ENCODE data around the gene FGF9. TPM values are rescaled to one million over a fixed set of nuclear protein-coding genes. Genes with fewer than 3 reads are reported as not detected.

The FGF9 gene
- total RNA-seq, 4 donors from 2014 or later = 0.11 to 0.46 (median 0.14) TPM

GRCh38 chr13:21674490-21675009 lies 3.7 kb downstream of the FGF9 start:
- Histone ChIP-seq H3K36me3 (no peaks in the 10 kb centered on the region), H3K9me3 (no peaks in the 10 kb centered on the region), H3K27me3 (no peaks in the 10 kb centered on the region), H3K27ac (no peak overlapping the region), H3K4me3 (replicated peaks in 1 of 3) (peak overlapping the region in 2 of 3 donors; percentile 5 to 47), H3K4me1 (peaks cover 17 to 32% of the 10 kb centered on the region in 2 donors)
- DNase-seq = no peak
- intact Hi-C loops (cut with DNase I) = no loop called here
- TF ChIP-seq, protein P1, sequence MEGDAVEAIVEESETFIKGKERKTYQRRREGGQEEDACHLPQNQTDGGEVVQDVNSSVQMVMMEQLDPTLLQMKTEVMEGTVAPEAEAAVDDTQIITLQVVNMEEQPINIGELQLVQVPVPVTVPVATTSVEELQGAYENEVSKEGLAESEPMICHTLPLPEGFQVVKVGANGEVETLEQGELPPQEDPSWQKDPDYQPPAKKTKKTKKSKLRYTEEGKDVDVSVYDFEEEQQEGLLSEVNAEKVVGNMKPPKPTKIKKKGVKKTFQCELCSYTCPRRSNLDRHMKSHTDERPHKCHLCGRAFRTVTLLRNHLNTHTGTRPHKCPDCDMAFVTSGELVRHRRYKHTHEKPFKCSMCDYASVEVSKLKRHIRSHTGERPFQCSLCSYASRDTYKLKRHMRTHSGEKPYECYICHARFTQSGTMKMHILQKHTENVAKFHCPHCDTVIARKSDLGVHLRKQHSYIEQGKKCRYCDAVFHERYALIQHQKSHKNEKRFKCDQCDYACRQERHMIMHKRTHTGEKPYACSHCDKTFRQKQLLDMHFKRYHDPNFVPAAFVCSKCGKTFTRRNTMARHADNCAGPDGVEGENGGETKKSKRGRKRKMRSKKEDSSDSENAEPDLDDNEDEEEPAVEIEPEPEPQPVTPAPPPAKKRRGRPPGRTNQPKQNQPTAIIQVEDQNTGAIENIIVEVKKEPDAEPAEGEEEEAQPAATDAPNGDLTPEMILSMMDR (IDR thresholded peaks at IDR 0.05) = no peak
- TF ChIP-seq POLR2A (IDR thresholded peaks at IDR 0.05) = no peak
- WGBS, 2 donors = 0 to 2% methylated on average over 21 to 24 of the region's 36 CpGs

DNA sequence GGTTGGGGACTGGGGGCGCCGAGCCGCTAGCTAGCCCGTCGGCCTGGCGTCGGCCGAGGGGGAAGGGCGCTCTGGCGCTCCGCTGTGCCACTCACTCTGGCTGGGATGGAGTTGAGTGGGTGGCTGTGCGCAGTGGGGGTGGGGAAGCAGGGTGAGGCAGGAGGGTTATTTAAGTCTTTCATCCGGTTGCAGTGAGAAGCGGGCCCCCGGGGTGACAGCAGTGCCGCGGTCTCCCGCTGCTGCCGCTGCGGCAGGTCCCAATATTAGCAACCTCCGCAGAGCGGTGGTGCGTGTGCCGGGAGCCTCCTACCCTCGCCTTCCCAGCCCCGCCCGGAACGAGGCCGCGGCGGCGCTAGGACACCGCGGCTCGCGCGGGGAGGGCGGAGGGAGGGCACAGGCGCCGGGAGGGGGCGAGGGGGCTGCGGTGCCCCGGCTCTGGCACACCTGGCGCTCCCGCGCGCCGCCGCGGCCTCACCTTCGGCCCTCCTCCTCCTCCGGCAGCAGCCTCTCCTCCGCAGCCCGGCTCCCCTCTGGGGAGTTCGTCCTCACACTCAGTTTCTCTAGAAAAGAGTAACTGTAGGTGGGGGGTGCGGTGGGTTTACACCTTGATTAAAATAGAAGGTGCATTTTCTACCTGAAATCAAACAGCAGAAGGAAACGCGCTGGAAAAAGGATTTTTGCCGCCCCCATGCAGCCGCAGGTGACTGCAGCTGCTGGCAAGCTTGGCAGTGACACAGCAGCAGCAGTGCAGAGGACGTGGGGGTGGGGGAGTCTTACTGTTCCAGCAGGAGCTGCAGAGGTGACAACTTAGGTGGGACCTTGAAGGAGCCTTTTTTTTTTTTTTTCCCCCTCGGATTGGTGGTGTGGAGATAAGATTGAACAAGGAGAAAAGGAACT lies 4.5 kb downstream of the FGF9 start:
- Histone ChIP-seq H3K27ac (no peak overlapping the region), H3K36me3 (no peaks in the 10 kb centered on the region), H3K4me1 (peaks cover 17 to 32% of the 10 kb centered on the region in 2 donors), H3K9me3 (no peaks in the 10 kb centered on the region), H3K27me3 (no peaks in the 10 kb centered on the region), H3K4me3 (replicated peaks in 1 of 3) (peak overlapping the region in 2 of 3 donors; percentile 19 to 47)
- WGBS, 2 donors = 2 to 3% methylated on average over 22 to 38 of the region's 62 CpGs
- intact Hi-C loops (cut with DNase I) = no loop called here
- DNase-seq = peak; percentile 55 to 60
- TF ChIP-seq, protein P1 (IDR thresholded peaks at IDR 0.05) = no peak
- TF ChIP-seq POLR2A (IDR thresholded peaks at IDR 0.05) = no peak

DNA sequence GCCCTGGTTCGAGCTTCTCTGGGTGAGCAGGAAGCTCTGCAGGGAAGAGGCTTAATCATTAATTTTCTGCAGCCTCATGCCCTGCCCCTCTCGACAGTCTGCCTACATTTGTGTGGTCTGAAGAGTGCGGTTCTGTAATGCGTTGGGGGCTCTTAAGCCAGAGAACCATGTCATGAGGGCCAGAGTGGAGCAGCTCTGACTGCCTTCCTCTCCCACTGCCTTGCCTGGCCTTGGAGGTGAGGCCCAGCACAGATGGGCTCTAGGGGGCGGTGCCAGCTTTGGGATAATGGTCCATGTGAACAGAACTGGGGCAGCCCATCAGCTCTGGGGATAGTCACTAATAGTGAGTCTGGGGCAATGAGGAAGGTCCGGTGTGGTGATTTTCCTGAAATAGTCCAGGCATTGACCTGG lies 5.7 kb downstream of the FGF9 start:
- WGBS, 2 donors = 69 to 82% methylated on average over 6 of the region's 6 CpGs
- TF ChIP-seq, protein P1 (IDR thresholded peaks at IDR 0.05) = no peak
- TF ChIP-seq POLR2A (IDR thresholded peaks at IDR 0.05) = no peak
- peak; percentile 13 to 30 for DNase-seq
- Histone ChIP-seq H3K4me1 (peaks cover 15 to 27% of the 10 kb centered on the region in 2 donors), H3K9me3 (no peaks in the 10 kb centered on the region), H3K27me3 (no peaks in the 10 kb centered on the region), H3K36me3 (no peaks in the 10 kb centered on the region), H3K27ac (no peak overlapping the region), H3K4me3 (replicated peaks in 1 of 3) (no peak overlapping the region)
- intact Hi-C loops (cut with DNase I) = no loop called here

- TF ChIP-seq POLR2A (IDR thresholded peaks at IDR 0.05) = no peak
- TF ChIP-seq, protein P1 (IDR thresholded peaks at IDR 0.05) = no peak
- intact Hi-C loops (cut with DNase I) = no loop called here
- 79 to 89% methylated on average over 3 of the region's 3 CpGs for WGBS, 2 donors
- no peaks in the 10 kb centered on the region for H3K27me3 ChIP-seq
- no peaks in the 10 kb centered on the region for H3K9me3 ChIP-seq
- H3K4me1 ChIP-seq = peaks cover 10 to 22% of the 10 kb centered on the region in 2 donors
- no peak for DNase-seq
- no peak overlapping the region for H3K4me3 ChIP-seq (replicated peaks in 1 of 3)
- H3K27ac ChIP-seq = no peak overlapping the region
- no peaks in the 10 kb centered on the region for H3K36me3 ChIP-seq
Measured at GRCh38 chr13:21677075-21677623, 6.3 kb downstream of the FGF9 start.
